Tibial nerve (tissue), 4 donors: Measurements from ENCODE around the gene GREM1.

ENCODE experiments used
- EP300 ChIP-seq, 2 donors: sonication (generic); formaldehyde crosslinking; IDR thresholded peaks; one replicate each; pipeline ENCODE4 v1.6.1; 2017; ENCODE audit warnings: antibody characterized with exemption in 2 of 2, mild to moderate bottlenecking in 1 of 2
- POLR2A ChIP-seq, 2 donors: fragments of 450-650 bp; IDR thresholded peaks; one replicate each; pipeline ENCODE4 v1.6.1; 2017; ENCODE audit warnings: antibody characterized with exemption in 2 of 2, mild to moderate bottlenecking in 2 of 2, moderate library complexity in 2 of 2
- TF ChIP-seq, protein P1 (sequence below), 5 experiments: fragments of 200-600 bp in 3 of 5; fragments of 450-650 bp in 2 of 5; sonication (generic) in 3 of 5; IDR thresholded peaks; one replicate each; pipeline ENCODE4 v1.5.1; 2016 to 2019; ENCODE audit warnings: antibody characterized with exemption in 5 of 5, mild to moderate bottlenecking in 3 of 5, moderate library complexity in 2 of 5

DNA sequence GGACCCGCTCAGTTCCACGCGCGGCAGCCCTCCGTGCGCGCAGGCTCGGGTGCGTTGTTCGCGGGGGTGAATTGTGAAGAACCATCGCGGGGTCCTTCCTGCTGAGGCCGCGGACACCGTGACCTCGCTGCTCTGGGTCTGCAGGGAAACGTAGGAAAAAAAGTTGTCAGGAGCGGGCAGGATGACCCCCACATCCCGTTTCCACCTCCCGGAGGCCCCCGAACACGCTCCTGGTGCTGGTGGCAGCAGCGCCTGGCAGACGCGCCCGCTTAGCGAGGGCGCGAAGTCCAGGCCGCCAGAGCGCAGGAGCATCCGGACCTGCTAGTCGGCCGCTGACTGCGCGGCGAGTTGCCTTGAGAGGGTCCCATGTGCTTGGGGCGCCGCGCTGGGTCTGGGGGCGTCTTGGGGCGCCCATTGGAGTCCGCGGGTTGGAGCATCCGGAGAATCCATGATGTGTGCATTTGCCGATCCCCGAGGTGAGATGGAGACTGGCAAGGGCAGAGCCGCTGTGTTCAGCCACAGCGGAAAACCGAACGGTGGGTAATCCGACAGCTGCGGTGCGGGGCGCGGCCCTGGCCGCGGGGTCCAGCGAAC lies 520 bp downstream of the GREM1 start:
- TF ChIP-seq, protein P1, sequence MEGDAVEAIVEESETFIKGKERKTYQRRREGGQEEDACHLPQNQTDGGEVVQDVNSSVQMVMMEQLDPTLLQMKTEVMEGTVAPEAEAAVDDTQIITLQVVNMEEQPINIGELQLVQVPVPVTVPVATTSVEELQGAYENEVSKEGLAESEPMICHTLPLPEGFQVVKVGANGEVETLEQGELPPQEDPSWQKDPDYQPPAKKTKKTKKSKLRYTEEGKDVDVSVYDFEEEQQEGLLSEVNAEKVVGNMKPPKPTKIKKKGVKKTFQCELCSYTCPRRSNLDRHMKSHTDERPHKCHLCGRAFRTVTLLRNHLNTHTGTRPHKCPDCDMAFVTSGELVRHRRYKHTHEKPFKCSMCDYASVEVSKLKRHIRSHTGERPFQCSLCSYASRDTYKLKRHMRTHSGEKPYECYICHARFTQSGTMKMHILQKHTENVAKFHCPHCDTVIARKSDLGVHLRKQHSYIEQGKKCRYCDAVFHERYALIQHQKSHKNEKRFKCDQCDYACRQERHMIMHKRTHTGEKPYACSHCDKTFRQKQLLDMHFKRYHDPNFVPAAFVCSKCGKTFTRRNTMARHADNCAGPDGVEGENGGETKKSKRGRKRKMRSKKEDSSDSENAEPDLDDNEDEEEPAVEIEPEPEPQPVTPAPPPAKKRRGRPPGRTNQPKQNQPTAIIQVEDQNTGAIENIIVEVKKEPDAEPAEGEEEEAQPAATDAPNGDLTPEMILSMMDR (IDR thresholded peaks at IDR 0.05): no peak
- TF ChIP-seq POLR2A (IDR thresholded peaks at IDR 0.05): no peak
- no peak for TF ChIP-seq EP300 (IDR thresholded peaks at IDR 0.05)
